OCI-LY3 (cell line): ENCODE measurements around the gene PYY.

ENCODE experiments used
- CTCF ChIP-seq: fragments of 200-600, 300-600 bp; sonication (generic); IDR thresholded peaks from 2 replicates; pipeline ENCODE4 v1.5.1; 2014; ENCODE audit warnings: antibody characterized with exemption, low read length, low read depth
- EZH2phosphoT487 ChIP-seq: fragments of 200-600 bp; shearing (Covaris generic); IDR thresholded peaks from 2 replicates; pipeline ENCODE4 v1.6.1; 2018; ENCODE audit warnings: antibody characterized with exemption, mixed run types, low read depth

DNA sequence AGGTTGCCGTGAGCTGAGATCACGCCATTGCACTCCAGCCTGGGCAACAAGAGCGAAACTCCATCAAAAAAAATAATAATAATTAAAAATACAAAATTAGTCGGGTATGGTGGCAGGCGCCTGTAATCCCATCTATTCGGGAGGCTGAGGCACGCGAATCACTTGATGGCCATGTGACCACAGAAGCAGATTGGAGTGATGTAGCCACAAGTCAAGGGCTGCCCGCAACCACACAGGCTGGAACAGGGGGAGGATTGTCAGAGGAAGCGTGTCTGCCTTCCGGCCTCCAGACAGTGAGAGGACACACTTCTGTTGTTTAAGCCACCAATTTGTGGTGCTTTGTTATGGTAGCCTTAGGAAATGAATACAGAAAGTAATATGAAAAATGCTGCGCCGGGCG is 38.9 kb upstream of the PYY start:
- no peak for TF ChIP-seq CTCF
- TF ChIP-seq EZH2phosphoT487: no peak
